Sigmoid colon (tissue), 7 donors: ENCODE results near the gene CCDC195. TPM values are rescaled to one million over a fixed set of nuclear protein-coding genes. Genes with fewer than 3 reads are reported as not detected.

Experiments used
- DNase-seq: peaks from one replicate; pipeline ENCODE4 v3.0.0-alpha.2; 2019
- H3K27ac ChIP-seq, 4 donors: fragments of 200-600 bp; sonication (generic); one replicate each; pipeline ENCODE4 v1.5.1; 2016 to 2019; ENCODE audit warnings: mild to moderate bottlenecking in 1 of 4
- H3K27me3 ChIP-seq, 3 donors: fragments of 200-600 bp; sonication (generic); one replicate each; pipeline ENCODE4 v1.5.1; 2019; ENCODE audit warnings: mild to moderate bottlenecking in 1 of 3
- H3K36me3 ChIP-seq, 4 donors: fragments of 200-600 bp; sonication (generic); one replicate each; pipeline ENCODE4 v1.5.1; 2016 to 2019
- H3K4me1 ChIP-seq, 4 donors: fragments of 200-600 bp; sonication (generic); one replicate each; pipeline ENCODE4 v1.5.1; 2017 to 2019
- H3K4me3 ChIP-seq, 4 donors: fragments of 200-600 bp; sonication (generic); one replicate each; pipeline ENCODE4 v1.5.1; 2017 to 2019; ENCODE audit warnings: mild to moderate bottlenecking in 2 of 4, moderate library complexity in 1 of 4
- H3K9me3 ChIP-seq, 4 donors: fragments of 200-600 bp in 3 of 4; sonication (generic) in 3 of 4; one replicate each; pipeline versions ENCODE4 v1.5.1 to v1.6.1; 2013 to 2019
- CTCF ChIP-seq, 4 experiments: fragments of 450-650 bp in 3 of 4; fragments of 200-600 bp in 1 of 4; IDR thresholded peaks; one replicate each; pipeline ENCODE4 v1.5.1; 2016 to 2019; ENCODE audit warnings: antibody characterized with exemption in 4 of 4, mild to moderate bottlenecking in 3 of 4, moderate library complexity in 2 of 4
- EP300 ChIP-seq, 4 donors: sonication (generic); formaldehyde crosslinking; IDR thresholded peaks; one replicate each; pipeline ENCODE4 v1.6.1; 2017; ENCODE audit warnings: antibody characterized with exemption in 4 of 4
- POLR2A ChIP-seq, 2 donors: fragments of 450-650 bp; IDR thresholded peaks; one replicate each; pipeline ENCODE4 v1.6.1; 2016; ENCODE audit warnings: antibody characterized with exemption in 2 of 2, mild to moderate bottlenecking in 2 of 2, moderate library complexity in 2 of 2
- POLR2AphosphoS5 ChIP-seq, 4 donors: sonication (generic); formaldehyde crosslinking; IDR thresholded peaks; one replicate each; pipeline ENCODE4 v1.6.1; 2017; ENCODE audit warnings: antibody characterized with exemption in 4 of 4
- WGBS, 2 donors: extraction: QIAGEN DNeasy Blood & Tissue Kit; methylation state at CpG; one replicate each; pipeline ENCODE4 v1.1.7; 2013; 5-methylcytosine and 5-hydroxymethylcytosine counted together
- intact Hi-C: fragments of 100-400 bp; cut with DNase I; formaldehyde crosslinking; loops from one replicate; pipeline ENCODE4 v1.15.1; 2023
- polyA plus RNA-seq, 3 donors: library from polyadenylated mRNA; stranded (reverse); fragments of 200-250 nt; gene quantifications; one replicate each; pipeline ENCODE4 v1.2.3, GENCODE V29; 2013
- total RNA-seq, 4 donors: library from RNA; depleted of rRNA; stranded (reverse); fragments of >200 nt; gene quantifications; one replicate each; pipeline ENCODE4 v1.1.0, GENCODE V29; 2016
- donor health status: healthy with polysubstance abuse.
- donor health status: Bipolar disorder and iron deficiency.
- donor health status: healthy.

CCDC195 gene
- total and polyA plus RNA-seq, 7 donors, result not detected

- intact Hi-C loops, result no loop called here
- Histone ChIP-seq H3K27me3 (no peaks in the 10 kb centered on the region), H3K9me3 (peaks cover 0 to 9% (median 0%) of the 10 kb centered on the region in 4 donors), H3K4me1 (no peaks in the 10 kb centered on the region), H3K4me3 (no peak overlapping the region), H3K36me3 (no peaks in the 10 kb centered on the region), H3K27ac (no peak overlapping the region)
- DNase-seq, result no peak
- no peak for TF ChIP-seq POLR2AphosphoS5 (IDR thresholded peaks at IDR 0.05)
- no peak for TF ChIP-seq CTCF (IDR thresholded peaks at IDR 0.05)
- no peak for TF ChIP-seq EP300 (IDR thresholded peaks at IDR 0.05)
- no peak for TF ChIP-seq POLR2A (IDR thresholded peaks at IDR 0.05)
- 55 to 72% methylated on average over 1 of the region's 1 CpG for WGBS, 2 donors
These were observed 18.8 kb upstream of the CCDC195 start for GRCh38 chr2:224734949-224735348.

- WGBS, 2 donors, result 65 to 83% methylated on average over 1 of the region's 1 CpG
- Histone ChIP-seq H3K27me3 (no peaks in the 10 kb centered on the region), H3K27ac (no peak overlapping the region), H3K36me3 (no peaks in the 10 kb centered on the region), H3K4me1 (no peaks in the 10 kb centered on the region), H3K4me3 (no peak overlapping the region), H3K9me3 (peaks cover 0 to 12% (median 0%) of the 10 kb centered on the region in 4 donors)
- no peak for DNase-seq
- TF ChIP-seq EP300 (IDR thresholded peaks at IDR 0.05) (no peak), POLR2A (IDR thresholded peaks at IDR 0.05) (no peak), CTCF (IDR thresholded peaks at IDR 0.05) (no peak)
- intact Hi-C loops, result no loop called here
These were observed 15.5 kb upstream of the CCDC195 start for GRCh38 chr2:224731665-224732064.

GRCh38 chr2:224729435-224729834 lies 13.3 kb upstream of the CCDC195 start:
- no peaks in the 10 kb centered on the region for H3K27me3 ChIP-seq
- peaks cover 0 to 6% (median 0%) of the 10 kb centered on the region in 4 donors for H3K9me3 ChIP-seq
- H3K36me3 ChIP-seq, result no peaks in the 10 kb centered on the region
- intact Hi-C loops, result no loop called here
- H3K27ac ChIP-seq, result no peak overlapping the region
- H3K4me3 ChIP-seq, result no peak overlapping the region
- no peaks in the 10 kb centered on the region for H3K4me1 ChIP-seq
- WGBS, 2 donors, result 68 to 88% methylated on average over 1 of the region's 1 CpG
- TF ChIP-seq POLR2AphosphoS5 (IDR thresholded peaks at IDR 0.05), result no peak
- TF ChIP-seq POLR2A (IDR thresholded peaks at IDR 0.05), result no peak
- no peak for TF ChIP-seq CTCF (IDR thresholded peaks at IDR 0.05)
- TF ChIP-seq EP300 (IDR thresholded peaks at IDR 0.05), result no peak
- no peak for DNase-seq

GRCh38 chr2:224724331-224724730 lies 8.2 kb upstream of the CCDC195 start:
- no peak for DNase-seq
- H3K36me3 ChIP-seq, result no peaks in the 10 kb centered on the region
- intact Hi-C loops, result no loop called here
- H3K9me3 ChIP-seq, result peaks cover 0 to 6% (median 0%) of the 10 kb centered on the region in 4 donors
- H3K27ac ChIP-seq, result no peak overlapping the region
- H3K4me1 ChIP-seq, result no peaks in the 10 kb centered on the region
- WGBS, 2 donors, result 90 to 94% methylated on average over 2 of the region's 2 CpGs
- H3K27me3 ChIP-seq, result no peaks in the 10 kb centered on the region
- H3K4me3 ChIP-seq, result no peak overlapping the region
- no peak for TF ChIP-seq CTCF (IDR thresholded peaks at IDR 0.05)
- no peak for TF ChIP-seq POLR2A (IDR thresholded peaks at IDR 0.05)
- no peak for TF ChIP-seq EP300 (IDR thresholded peaks at IDR 0.05)
- TF ChIP-seq POLR2AphosphoS5 (IDR thresholded peaks at IDR 0.05), result no peak

GRCh38 chr2:224723586-224724217 lies 7.5 kb upstream of the CCDC195 start:
- intact Hi-C loops, result no loop called here
- Histone ChIP-seq H3K27me3 (no peaks in the 10 kb centered on the region), H3K36me3 (no peaks in the 10 kb centered on the region), H3K4me1 (no peaks in the 10 kb centered on the region), H3K4me3 (no peak overlapping the region), H3K27ac (no peak overlapping the region), H3K9me3 (peaks cover 0 to 4% (median 0%) of the 10 kb centered on the region in 4 donors)
- no peak for TF ChIP-seq EP300 (IDR thresholded peaks at IDR 0.05)
- no peak for TF ChIP-seq CTCF (IDR thresholded peaks at IDR 0.05)
- TF ChIP-seq POLR2A (IDR thresholded peaks at IDR 0.05), result no peak
- no peak for TF ChIP-seq POLR2AphosphoS5 (IDR thresholded peaks at IDR 0.05)
- DNase-seq, result no peak
- WGBS, 2 donors, result 82% methylated on average over 2 of the region's 2 CpGs
